GM12878 (cell line): Measurements from ENCODE around the gene MYO18B. TPM values are rescaled to one million over a fixed set of nuclear protein-coding genes. Genes with fewer than 3 reads are reported as not detected.

Experiments used
- ATAC-seq: fragments of 200-7000 bp; cut with Tn5 transposase; 3 replicates; pipeline ENCODE4 v1.9.1; 2020; ENCODE audit warnings: mild to moderate bottlenecking, moderate library complexity
- BruUV-seq: library from RNA; stranded (reverse); fragments of 400-500 nt; replicated peaks from 2 replicates; lab custom pipeline; 2021; lab: Mats Ljungman, UMichigan
- CTCF ChIA-PET: fragments of 300-600 bp; sonication (Branson Sonifier 250); formaldehyde crosslinking; extraction: SDS; loops from one replicate; lab custom pipeline; 2021; ENCODE audit warnings: inconsistent platforms; lab: Yijun Ruan, JAX
- POLR2A ChIA-PET: fragments of 350-600 bp; formaldehyde crosslinking; extraction: SDS; loops from one replicate; lab custom pipeline; 2021; ENCODE audit warnings: inconsistent platforms; lab: Charles Lee
- RAD21 ChIA-PET: fragments of 300-600 bp; sonication (Branson Sonifier 250); formaldehyde crosslinking; loops from one replicate; lab custom pipeline; 2023; ENCODE audit warnings: antibody characterized with exemption; ENCODE audit not compliant: unreplicated experiment; lab: Charles Lee
- SMC1A ChIA-PET: fragments of 300-600 bp; sonication (Branson Sonifier 250); formaldehyde crosslinking; loops from one replicate; lab custom pipeline; 2023; ENCODE audit not compliant: unreplicated experiment, uncharacterized antibody; lab: Charles Lee
- DNase-seq: peaks from one replicate; pipeline ENCODE4 v3.0.0-alpha.2; 2011; ENCODE audit warnings: low read depth, low spot score
- FAIRE-seq: peaks from 3 replicates; lab custom pipeline; 2011; peaks lifted over from hg19 to GRCh38; lab: Jason Lieb, UNC
- H2AFZ ChIP-seq: 2 replicates; pipeline ENCODE4 v1.6.0; 2011; ENCODE audit warnings: low read depth, low read length, control low read depth; ENCODE audit not compliant: control insufficient read depth
- H3K27ac ChIP-seq: 2 replicates; pipeline ENCODE4 v1.5.1; 2011; ENCODE audit warnings: control low read depth; ENCODE audit not compliant: control insufficient read depth, insufficient read depth
- H3K27me3 ChIP-seq, 2 experiments: replicated peaks in 1 of 2; 2 replicates each; pipeline versions ENCODE4 v1.6.0 to v1.6.1; 2011; ENCODE audit warnings: low read length in 1 of 2; ENCODE audit not compliant: control insufficient read depth in 2 of 2, insufficient read depth in 2 of 2
- H3K36me3 ChIP-seq, 2 experiments: 2 replicates each; pipeline ENCODE4 v1.5.1; 2011; ENCODE audit warnings: low read length in 1 of 2; ENCODE audit not compliant: control insufficient read depth in 2 of 2, insufficient read depth in 2 of 2
- H3K4me1 ChIP-seq: 2 replicates; pipeline ENCODE4 v1.6.1; 2011; ENCODE audit warnings: mild to moderate bottlenecking, low read length, moderate library complexity, mixed read lengths; ENCODE audit not compliant: control insufficient read depth, insufficient read depth
- H3K4me2 ChIP-seq: 2 replicates; pipeline ENCODE4 v1.6.0; 2011; ENCODE audit warnings: control low read depth; ENCODE audit not compliant: control insufficient read depth, insufficient read depth
- H3K4me3 ChIP-seq: fragments of 200-600 bp; sonication (generic); 2 replicates; pipeline ENCODE4 v1.5.1; 2016
- H3K79me2 ChIP-seq: 2 replicates; pipeline ENCODE4 v1.6.0; 2011; ENCODE audit warnings: low read length; ENCODE audit not compliant: control insufficient read depth, insufficient read depth
- H3K9ac ChIP-seq: 2 replicates; pipeline ENCODE4 v1.8.0; 2011; ENCODE audit warnings: low read length, control low read depth, mixed read lengths; ENCODE audit not compliant: control insufficient read depth, insufficient read depth
- H3K9me3 ChIP-seq: replicated peaks from 3 replicates; pipeline ENCODE4 v1.5.1; 2011; ENCODE audit warnings: mild to moderate bottlenecking, low read length; ENCODE audit not compliant: control insufficient read depth, insufficient read depth
- H4K20me1 ChIP-seq: 2 replicates; pipeline ENCODE4 v1.6.0; 2011; ENCODE audit not compliant: control insufficient read depth, insufficient read depth
- CEBPZ ChIP-seq: fragments of 150-350 bp; IDR thresholded peaks from 2 replicates; pipeline ENCODE4 v1.6.1; 2016; ENCODE audit warnings: low read depth, low read length
- CTCF ChIP-seq, 3 experiments: IDR thresholded peaks in 2 of 3; conservative IDR thresholded peaks in 1 of 3; 2 replicates each; pipeline ENCODE4 v1.5.1; 2011; ENCODE audit warnings: low read depth in 3 of 3, low read length in 3 of 3, mild to moderate bottlenecking in 3 of 3, control low read depth in 2 of 3, moderate library complexity in 2 of 3, inconsistent platforms in 1 of 3, mixed read lengths in 1 of 3; ENCODE audit not compliant: control insufficient read depth in 2 of 3, insufficient read depth in 1 of 3; ENCODE audit errors: extremely low read depth in 1 of 3
- EED ChIP-seq: sonication (generic); IDR thresholded peaks from 2 replicates; pipeline ENCODE4 v1.6.1; 2016; ENCODE audit warnings: antibody characterized with exemption, low read depth
- FOS ChIP-seq: IDR thresholded peaks from 3 replicates; pipeline ENCODE4 v1.6.1; 2011; ENCODE audit warnings: borderline replicate concordance; ENCODE audit not compliant: insufficient read length; ENCODE audit errors: extremely low read depth
- IKZF1 ChIP-seq: fragments of 450-650 bp; conservative IDR thresholded peaks from 2 replicates; pipeline ENCODE4 v1.6.1; 2017; ENCODE audit warnings: antibody characterized with exemption, mild to moderate bottlenecking
- NBN ChIP-seq: fragments of 450-650 bp; IDR thresholded peaks from 2 replicates; pipeline ENCODE4 v1.6.1; 2016
- NFYB ChIP-seq: IDR thresholded peaks from 2 replicates; pipeline ENCODE4 v1.6.1; 2011; ENCODE audit warnings: low read depth, mild to moderate bottlenecking, low read length, improper control_type of control experiment, moderate library complexity; ENCODE audit not compliant: insufficient read depth
- RAD21 ChIP-seq: IDR thresholded peaks from 2 replicates; pipeline ENCODE4 v1.6.1; 2011; ENCODE audit warnings: mild to moderate bottlenecking, low read depth, low read length, moderate library complexity; ENCODE audit not compliant: insufficient read depth
- SPI1 ChIP-seq: IDR thresholded peaks from 2 replicates; pipeline ENCODE4 v1.6.1; 2011; ENCODE audit warnings: low read depth, mild to moderate bottlenecking, low read length, moderate library complexity, borderline replicate concordance; ENCODE audit not compliant: insufficient read depth
- SREBF2 ChIP-seq: IDR thresholded peaks from 2 replicates; pipeline ENCODE4 v1.6.1; 2012; ENCODE audit warnings: mild to moderate bottlenecking, low read length
- STAT3 ChIP-seq: IDR thresholded peaks from 2 replicates; pipeline ENCODE4 v1.6.1; 2011; ENCODE audit warnings: low read depth, low read length, improper control_type of control experiment
- USF2 ChIP-seq: IDR thresholded peaks from 2 replicates; pipeline ENCODE4 v1.6.1; 2011; ENCODE audit warnings: low read depth, low read length, improper control_type of control experiment, borderline replicate concordance
- WRNIP1 ChIP-seq: IDR thresholded peaks from 2 replicates; pipeline ENCODE4 v1.6.1; 2011; ENCODE audit warnings: low read depth, low read length, improper control_type of control experiment, borderline replicate concordance
- ZZZ3 ChIP-seq: IDR thresholded peaks from 2 replicates; pipeline ENCODE4 v1.6.1; 2011; ENCODE audit warnings: low read depth; ENCODE audit not compliant: control insufficient read depth, insufficient read length
- WGBS: methylation state at CpG from one replicate; pipeline ENCODE4 v1.1.6; 2016; ENCODE audit warnings: low lambda C conversion rate; ENCODE audit not compliant: insufficient replicate concordance, insufficient coverage; ENCODE audit errors: missing lambda C conversion rate; 5-methylcytosine and 5-hydroxymethylcytosine counted together
- in situ Hi-C: fragments of 300-500 bp; cut with MboI; formaldehyde crosslinking; loops from 9 replicates; pipeline ENCODE4 v1.14.3; 2018; ENCODE audit warnings: mixed read lengths
- intact Hi-C: fragments of 100-400 bp; cut with micrococcal nuclease; formaldehyde crosslinking; loops from one replicate; pipeline ENCODE4 v1.14.2; 2022; ENCODE audit not compliant: unreplicated experiment
- polyA plus RNA-seq, 11 experiments: library from polyadenylated mRNA; depleted of rRNA in 4 of 11; unstranded in 6 of 11; stranded (reverse) in 5 of 11; fragments of >200 nt; fragmentation: Nextera tagmentation in 4 of 11; fragmentation: Illumina TruSeq in 1 of 11; extraction: Ambion mirVana in 4 of 11; extraction: Trizol in 1 of 11; gene quantifications; 1 replicate in 1 of 11; 2 replicates in 10 of 11; pipeline versions ENCODE4 v1.2.1 to v1.2.3, GENCODE V29; 2011 to 2016; ENCODE audit warnings: inconsistent platforms in 2 of 11, missing spikeins in 2 of 11, low read depth in 1 of 11
- total RNA-seq, 4 experiments: library from RNA; depleted of rRNA in 3 of 4; stranded (reverse); fragments of >200 nt in 3 of 4; fragmentation: Illumina TruSeq in 1 of 4; extraction: Trizol in 1 of 4; gene quantifications; 2 replicates each; pipeline versions ENCODE4 v1.2.1 to v1.2.3, GENCODE V29; 2013 to 2021

The MYO18B gene
- total and polyA plus RNA-seq, 10 of the 15 experiments (the other 5 are each of a cell fraction or from before 2014, with no cell fraction given), result 0.05 to 2.1 (median 0.51) TPM; not detected in 1

- no peaks in the 10 kb centered on the region for H4K20me1 ChIP-seq
- no TSS peak for BruUV-seq
- H3K4me2 ChIP-seq, result peak overlapping the region; percentile 32; the same call in 1 of the 2 replicates
- no peak overlapping the region for H3K4me3 ChIP-seq
- RAD21 ChIA-PET, result interaction anchor here (0.9 kb wide), 1 partner anchor 20 kb away, joined by 3 read pairs; no protein-coding TSS in a partner anchor
- H3K4me1 ChIP-seq, result peaks cover 10% of the 10 kb centered on the region
- no peaks in the 10 kb centered on the region for H3K36me3 ChIP-seq
- intact Hi-C loops (no loop called here), in situ Hi-C loops (no loop called here)
- no peak overlapping the region for H2AFZ ChIP-seq
- CTCF ChIA-PET, result interaction anchor here (0.7 to 1.3 kb wide), 4 partner anchors 8 to 103 kb away, joined by 3 read pairs; no protein-coding TSS in a partner anchor
- no peaks in the 10 kb centered on the region for H3K79me2 ChIP-seq
- SMC1A ChIA-PET, result interaction anchor here (0.9 to 1.1 kb wide), 3 partner anchors 19 to 24 kb away, joined by 3 read pairs; no protein-coding TSS in a partner anchor
- DNase-seq (no peak), FAIRE-seq (peak; percentile 49), ATAC-seq (peak; percentile 81)
- POLR2A ChIA-PET, result no interaction called here
- no peaks in the 10 kb centered on the region for H3K27me3 ChIP-seq
- no peaks in the 10 kb centered on the region for H3K9me3 ChIP-seq
- no peak overlapping the region for H3K27ac ChIP-seq
- WGBS, result 9% methylated on average over 5 of the region's 5 CpGs
- no peak overlapping the region for H3K9ac ChIP-seq
- TF ChIP-seq NFYB (no peak), STAT3 (no peak), NBN (no peak), SREBF2 (no peak), CEBPZ (no peak), FOS (no peak), USF2 (no peak), ZZZ3 (no peak), EED (peak; percentile 86), IKZF1 (peak; percentile 68), RAD21 (peak; percentile 37), WRNIP1 (no peak), SPI1 (peak; percentile 10; the same call in 1 of the 2 replicates), CTCF (IDR thresholded peaks at IDR 0.05 in 2 of 3, conservative IDR thresholded peaks at IDR 0.05 in 1 of 3; ENCODE audit: control insufficient read depth in 2 of 3, extremely low read depth in 1 of 3, insufficient read depth in 1 of 3, low read depth in 3 of 3, low read length in 3 of 3) (peak; percentile 37 to 56 (median 52); a peak in 5 of 6 replicates)
Observed at GRCh38 chr22:25853501-25854284, 111.7 kb downstream of the MYO18B start.
